NCI-H510A (cell line): ENCODE results near the gene REEP5.

Experiments
- DNase-seq: peaks from one replicate; lab custom pipeline; 2025; lab: John Stamatoyannopoulos, UW

REEP5 gene

GRCh38 chr5:112833971-112834370 lies 88.1 kb downstream of the REEP5 start:
- DNase-seq = no peak

GRCh38 chr5:112830378-112830777 lies 91.6 kb downstream of the REEP5 start:
- DNase-seq = no peak
